Stimulated activated CD4-positive, alpha-beta T cell treated with anti-CD3 and anti-CD28 coated beads, Interleukin-12 subunit alpha, Interleukin-12 subunit beta, amount 100 ng/mL, for 4 hours (primary cell): ENCODE data around the gene YBX2.
"Not testable (repeated sequence)": the region's sequence is repeated elsewhere in the genome, so short reads cannot be mapped to it uniquely, and the experiment has no call there.

Source experiments
- DNase-seq: peaks from one replicate; pipeline ENCODE4 v3.0.0-alpha.2; 2020

Gene YBX2

DNA sequence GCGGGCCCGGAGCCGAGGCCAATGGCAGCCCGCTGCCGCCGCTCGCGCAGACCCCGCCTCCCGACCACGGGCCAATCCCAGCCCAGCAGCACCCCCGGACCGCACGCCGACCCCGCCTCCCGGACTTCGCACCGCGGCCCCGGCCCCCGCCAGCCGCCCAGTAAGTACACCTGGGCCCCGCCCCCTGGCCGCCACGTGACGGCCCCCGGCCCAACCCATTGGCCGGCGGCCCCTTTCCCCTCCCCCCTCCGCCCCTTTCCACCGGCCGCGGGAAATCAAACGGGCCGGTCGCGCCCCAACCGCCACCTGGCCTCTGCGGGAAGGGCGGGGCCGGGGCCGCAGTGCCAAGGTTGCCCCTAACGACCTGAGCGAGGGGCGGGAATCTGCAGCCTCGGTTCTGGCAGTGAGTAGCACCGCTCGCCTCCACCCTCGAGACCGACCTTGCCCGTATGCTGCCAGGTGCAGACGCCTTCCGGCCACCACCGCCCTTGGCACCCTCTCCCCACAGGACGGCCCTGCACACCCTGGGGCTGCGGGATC lies at the start of gene YBX2:
TSS of gene YBX2 (minus strand) at position 26 of the 540 bp plus-strand sequence. CDS start 139 bp downstream, outside the sequence.
- DNase-seq, result peak; percentile 70

DNA sequence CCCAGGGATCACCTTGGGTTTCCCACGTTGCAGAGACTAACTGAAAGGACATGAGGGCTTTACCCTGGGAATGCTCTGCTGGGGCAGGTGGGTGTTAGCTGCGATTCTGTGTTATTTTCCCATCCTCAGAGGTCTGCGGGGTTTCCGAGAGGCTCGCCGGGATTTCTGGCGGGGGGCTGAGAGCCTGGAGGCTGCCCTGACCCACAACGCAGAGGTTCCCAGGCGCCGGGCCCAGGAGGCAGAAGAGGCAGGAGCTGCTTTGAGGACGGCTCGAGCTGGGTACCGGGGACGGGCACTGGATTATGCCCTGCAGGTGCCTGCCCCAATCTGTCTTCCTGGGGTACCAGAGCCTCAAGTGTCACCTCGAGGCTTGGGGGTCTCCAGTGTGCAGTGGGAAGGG lies 48.8 kb upstream of the YBX2 start:
- DNase-seq, result no peak

DNA sequence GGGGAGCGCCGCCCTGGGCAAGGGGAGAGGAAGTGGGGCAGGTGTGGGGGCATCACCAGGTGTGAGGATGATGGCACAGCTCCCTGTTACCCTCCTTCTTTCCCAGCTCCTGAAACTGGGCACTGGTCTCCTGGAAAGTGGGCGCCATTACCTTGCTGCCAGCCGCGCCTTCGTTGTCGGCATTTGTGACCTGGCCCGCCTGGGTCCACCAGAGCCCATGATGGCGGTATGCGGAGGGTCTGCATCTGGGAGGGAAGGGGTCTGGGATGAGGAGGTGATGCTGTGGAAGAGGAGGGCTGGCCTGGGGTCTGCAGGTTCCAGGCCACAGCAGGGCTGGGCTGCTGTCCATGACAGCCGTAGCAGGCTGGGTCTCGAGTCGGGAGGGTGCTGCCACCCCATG lies 47.4 kb upstream of the YBX2 start:
- no peak for DNase-seq

DNA sequence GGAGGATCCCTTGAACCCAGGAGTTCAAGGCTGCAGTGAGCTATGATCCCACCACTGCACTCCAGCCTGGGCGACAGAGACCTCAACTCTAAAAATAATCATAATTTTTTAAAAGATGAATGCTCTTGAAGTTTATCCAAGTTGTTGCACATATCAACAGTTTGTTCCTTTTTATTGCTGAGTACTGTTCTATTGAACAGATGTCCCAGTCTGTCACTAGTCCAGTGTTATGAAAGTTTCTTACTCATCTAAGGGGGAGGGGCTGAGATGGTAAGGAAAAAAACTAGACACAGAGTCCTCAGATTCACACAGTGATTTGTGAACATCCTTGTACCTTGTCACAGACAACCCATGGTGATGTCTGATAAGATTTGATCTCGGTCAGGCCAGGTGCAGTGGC lies 45.7 kb upstream of the YBX2 start:
- DNase-seq, result no peak

DNA sequence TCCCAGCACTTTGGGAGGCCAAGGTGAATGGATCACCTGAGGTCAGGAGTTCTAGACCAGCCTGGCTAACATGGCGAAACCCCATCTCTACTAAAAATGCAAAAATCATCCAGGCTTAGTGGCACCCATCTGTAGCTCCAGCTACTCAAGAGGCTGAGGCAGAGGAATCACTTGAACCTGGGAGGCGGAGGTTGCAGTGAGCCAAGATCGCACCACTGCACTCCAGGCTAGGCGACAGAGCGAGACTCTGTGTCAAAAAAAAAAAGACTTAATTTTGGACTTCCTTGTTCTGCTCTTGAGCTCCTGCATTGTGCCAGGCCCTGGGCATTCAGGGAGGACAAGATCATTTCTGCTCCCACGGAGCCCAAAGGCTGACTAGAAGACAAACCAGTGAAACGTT lies 43.2 kb upstream of the YBX2 start:
- not testable (repeated sequence) for DNase-seq

DNA sequence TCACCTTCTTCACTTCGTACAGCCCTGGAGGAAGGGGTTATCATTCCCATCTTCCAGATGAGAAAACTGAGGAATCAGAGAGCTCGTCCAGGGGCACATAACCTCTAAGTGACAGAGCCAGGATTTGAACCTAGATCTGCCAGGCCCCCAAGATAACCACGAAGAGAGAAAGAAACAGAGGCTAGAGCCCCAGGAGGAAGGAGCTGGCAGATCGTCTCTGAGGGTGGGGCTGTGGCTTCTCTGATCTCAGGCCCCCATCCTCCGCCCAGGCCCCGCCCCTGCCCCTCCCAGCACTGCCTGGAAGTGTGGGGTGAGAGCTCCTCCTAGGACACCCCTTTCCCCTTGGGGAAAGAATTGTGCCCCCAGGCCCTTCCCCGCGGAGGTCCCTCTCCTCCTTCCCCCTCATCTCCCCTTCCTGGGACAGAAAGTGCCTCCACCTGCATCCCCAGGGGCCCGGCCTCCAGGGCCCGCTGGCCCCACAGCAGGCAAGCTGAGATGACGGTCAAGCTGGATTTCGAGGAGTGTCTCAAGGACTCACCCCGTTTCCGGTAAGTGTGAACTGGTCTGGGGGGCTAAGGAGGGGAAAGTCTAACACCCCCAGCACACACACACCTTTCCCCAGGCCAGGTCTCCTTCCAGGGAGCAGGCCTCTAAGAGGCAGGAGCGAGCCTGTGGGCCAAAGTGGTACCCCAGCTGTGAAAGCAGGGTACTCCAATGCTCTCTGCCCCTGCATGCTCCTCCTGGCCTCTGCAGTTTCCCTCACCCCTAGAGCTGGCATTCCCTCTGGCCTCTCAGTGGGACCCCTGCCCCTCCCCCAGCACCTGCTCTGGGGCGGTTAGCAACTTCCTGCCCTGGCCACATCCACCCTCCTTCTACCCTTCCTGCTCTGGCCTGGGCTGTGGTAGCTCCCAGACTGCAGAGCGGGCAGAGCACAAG lies 42.1 kb upstream of the YBX2 start, which contains the start of gene ACAP1:
TSS of gene ACAP1 (plus strand) at position 290 of the 936 bp plus-strand sequence. CDS start at position 496, 206 bp downstream.
- DNase-seq, result peak; percentile 82

DNA sequence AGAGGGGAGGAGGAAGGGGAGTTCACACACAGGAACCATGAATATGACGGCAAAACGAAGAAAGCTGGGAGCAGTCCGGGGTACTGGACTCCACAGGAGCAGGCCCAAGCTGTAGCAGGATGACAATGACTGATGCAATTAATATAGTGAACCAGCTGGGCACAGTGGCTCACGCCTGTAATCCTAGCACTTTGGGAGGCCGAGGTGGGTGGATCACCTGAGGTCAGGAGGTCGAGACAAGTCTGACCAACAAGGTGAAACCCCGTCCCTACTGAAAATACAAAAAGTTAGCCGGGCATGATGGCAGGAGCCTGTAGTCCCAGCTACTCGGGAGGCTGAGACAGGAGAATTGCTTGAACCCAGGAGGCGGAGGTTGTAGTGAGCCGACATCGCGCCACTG lies 41.3 kb upstream of the YBX2 start:
- not testable (repeated sequence) for DNase-seq

DNA sequence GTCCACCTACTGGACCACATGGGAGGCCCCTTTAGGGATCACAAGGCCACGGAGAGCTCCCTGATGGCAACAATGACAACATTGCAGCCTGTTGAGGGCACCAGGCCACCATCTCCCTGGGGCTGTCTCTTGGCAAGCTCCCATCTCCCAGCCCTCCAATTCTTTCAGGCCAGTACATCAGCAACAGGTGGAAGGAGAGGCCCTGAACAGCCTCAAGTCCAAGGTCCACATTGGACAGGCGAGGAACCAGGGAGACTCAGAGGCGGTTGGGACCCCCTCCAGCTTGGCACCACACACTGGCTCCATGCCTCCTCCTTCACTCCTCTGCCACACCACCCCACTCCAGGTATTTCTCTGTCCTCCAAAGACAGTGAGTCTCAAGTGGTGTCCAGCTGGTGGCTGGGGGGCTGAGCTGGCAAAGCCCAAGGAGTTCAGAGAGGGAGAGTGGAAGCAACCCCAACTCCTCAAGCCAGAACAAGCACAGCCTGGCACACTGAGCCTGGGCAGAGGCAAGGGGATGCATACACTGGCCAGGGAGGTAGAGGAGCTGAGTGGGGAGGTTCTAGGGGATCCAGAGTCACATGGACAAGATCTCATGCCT lies 40.6 kb upstream of the YBX2 start:
- DNase-seq, result no peak

DNA sequence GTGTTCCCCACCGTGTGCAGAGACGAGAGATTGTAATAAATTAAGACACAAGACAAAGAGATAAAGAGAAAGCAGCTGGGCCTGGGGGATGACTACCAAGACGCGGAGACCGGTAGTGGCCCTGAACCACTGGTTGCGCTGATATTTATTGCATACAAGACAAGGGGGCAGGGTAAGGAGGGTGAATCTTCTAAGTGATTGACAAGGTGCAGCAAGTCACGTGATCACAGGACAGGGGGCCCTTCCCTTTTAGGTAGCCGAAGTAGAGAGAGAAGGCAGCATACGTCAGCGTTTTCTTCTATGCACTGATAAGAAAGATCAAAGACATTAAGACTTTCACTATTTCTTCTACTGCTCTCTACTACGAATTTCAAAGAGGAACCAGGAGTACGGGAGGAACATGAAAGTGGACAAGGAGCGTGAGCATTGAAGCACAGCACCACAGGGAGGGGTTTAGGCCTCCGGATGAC lies 38.2 kb upstream of the YBX2 start:
- DNase-seq, result not testable (repeated sequence)

DNA sequence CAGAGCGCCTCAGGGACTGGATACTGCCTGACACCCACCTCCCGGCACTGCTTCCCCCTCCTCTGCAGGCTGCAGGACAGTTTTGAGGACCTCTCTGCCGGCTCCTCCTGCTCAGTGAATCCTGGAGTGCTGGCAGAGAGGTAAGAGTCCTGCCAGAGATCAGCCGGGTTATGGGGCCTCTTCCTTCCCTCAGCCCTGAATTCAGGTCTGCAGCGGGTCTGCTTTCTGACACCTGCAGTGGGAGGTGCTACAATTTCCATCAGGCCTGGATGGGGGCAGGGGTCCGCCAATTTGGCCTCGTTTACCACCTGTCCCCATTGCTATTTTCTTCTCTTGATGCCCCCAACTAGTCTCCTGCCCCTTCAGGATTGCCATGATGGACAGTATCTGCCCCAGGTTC lies 37.7 kb upstream of the YBX2 start:
- no peak for DNase-seq

DNA sequence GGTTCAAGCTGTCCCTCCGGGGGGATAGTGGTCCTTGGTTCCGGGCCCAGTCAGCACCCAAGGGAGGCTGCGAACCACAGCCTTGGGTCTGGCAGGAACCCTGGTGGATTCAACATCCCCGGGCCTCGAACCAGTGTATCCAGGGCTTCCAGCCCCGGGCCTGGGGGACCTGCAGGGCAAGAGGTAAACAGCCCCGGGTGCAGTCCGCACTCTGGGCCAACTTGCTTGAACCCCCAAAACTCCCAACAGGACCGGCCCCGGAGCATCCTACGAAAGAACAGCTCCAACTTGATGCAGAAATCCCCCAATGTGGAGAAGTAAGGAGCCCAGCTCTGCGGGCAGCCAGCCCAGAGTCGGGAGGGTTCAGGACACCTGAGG lies 36.2 kb upstream of the YBX2 start:
- DNase-seq, result no peak

DNA sequence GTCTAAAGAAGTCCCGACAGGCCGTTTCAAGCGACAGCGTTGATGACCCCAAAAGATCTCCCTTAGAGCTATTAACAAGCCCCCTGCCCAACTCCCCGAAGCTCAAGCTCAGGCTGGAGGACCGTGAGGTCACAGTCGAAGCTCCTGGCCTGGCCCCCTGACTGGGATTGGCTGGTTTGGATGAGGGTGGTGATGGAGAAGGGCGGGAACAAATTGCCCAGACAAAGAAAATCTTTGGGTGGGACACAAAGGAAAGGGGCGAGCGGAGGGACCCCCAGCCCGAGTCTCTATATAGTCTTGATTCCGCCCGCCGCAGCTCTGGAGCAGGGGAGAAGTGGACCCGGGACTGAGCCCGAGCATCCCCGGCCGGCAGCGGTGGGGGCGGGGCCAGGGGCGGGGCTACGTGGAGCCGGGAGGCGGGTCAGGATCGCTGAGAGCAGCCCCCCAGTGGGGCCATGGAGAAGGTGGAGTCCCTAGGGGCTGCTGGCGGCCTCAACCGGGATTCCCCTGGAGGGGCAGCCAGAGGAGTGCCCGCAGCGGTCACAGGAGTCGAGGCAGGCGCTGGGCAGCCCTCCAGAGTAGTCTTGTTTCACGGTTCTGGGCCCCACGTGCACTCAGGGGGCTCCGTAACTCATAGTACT lies 35.7 kb upstream of the YBX2 start:
- DNase-seq, result peak; percentile 75

DNA sequence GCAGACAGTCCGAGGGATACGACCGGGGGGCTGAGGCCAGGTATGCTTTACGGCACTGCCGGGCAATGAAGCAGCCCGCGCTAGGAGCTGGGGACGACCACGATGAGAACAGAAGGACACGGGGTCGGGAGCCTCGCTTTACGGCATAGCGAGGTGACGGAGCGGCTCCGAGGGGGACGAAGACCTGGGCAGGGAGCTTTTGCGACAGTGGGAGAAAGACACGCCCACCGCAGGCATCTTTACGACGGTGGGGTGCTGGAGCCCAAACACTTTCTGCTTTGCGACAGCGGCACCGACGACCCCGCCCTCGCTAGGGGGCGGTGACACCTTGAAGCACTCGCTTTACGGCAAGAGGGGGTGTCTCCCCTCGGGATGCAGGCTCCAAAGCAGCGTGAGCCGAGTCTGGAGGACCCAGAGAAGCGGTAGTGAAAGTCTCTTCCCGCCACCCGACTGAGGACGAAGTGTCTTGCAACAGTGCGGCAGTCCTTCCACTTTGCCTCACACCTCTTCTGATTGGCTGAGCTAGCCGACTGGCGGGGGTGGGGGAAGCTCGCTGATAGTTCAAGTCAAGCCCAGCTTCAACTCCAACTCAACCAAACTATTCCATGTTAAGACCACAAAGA lies 35.0 kb upstream of the YBX2 start:
- DNase-seq, result peak; percentile 91

DNA sequence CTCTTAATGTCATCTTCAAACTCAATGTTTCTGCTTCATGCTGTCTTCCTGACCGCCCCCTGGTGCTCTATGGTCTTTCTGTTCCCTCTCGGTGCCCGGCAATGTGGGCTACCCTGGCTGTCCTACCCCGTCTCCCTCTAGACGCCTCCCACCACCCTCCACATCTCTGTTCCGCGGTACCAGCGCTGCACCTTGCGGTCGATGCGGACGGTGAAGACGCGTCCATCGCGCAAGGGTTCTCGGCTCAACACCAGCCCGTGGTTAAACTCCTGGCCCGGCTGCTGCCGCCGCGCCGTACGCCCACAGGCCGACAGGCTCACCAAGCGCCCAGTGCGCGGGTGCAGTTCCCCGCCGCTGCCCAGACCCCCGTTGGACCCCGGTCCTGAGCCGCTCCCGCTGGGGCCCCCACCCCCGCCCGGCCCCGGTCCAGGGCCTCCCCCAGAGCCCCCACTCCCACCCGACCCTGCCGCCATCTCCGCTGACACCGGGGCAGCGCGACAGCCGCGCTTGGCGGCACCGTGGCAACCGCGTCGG lies 34.5 kb upstream of the YBX2 start, which contains the start of gene NEURL4:
TSS of gene NEURL4 (minus strand) at position 496 of the 534 bp plus-strand sequence. CDS start at position 473, 23 bp downstream.
- DNase-seq, result no peak

DNA sequence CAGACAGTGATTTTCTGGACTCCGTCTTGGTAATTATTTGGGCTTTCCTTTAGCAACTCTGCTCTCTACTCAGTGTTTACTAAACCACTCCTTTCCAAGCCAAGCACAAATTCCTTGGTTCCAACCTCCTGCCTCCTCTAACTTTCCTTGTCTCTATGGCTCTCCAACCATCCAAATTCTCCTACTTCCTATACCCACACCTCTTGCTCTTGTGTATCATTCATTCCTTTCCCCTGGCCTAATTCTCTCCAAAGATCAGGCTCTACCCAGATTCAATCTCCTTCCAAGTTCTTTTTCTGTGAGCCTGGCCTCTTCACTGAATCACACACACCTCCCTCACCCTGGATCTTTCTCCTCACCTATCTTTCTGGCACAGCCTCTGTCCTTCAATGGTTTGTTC lies 33.6 kb upstream of the YBX2 start:
- no peak for DNase-seq

DNA sequence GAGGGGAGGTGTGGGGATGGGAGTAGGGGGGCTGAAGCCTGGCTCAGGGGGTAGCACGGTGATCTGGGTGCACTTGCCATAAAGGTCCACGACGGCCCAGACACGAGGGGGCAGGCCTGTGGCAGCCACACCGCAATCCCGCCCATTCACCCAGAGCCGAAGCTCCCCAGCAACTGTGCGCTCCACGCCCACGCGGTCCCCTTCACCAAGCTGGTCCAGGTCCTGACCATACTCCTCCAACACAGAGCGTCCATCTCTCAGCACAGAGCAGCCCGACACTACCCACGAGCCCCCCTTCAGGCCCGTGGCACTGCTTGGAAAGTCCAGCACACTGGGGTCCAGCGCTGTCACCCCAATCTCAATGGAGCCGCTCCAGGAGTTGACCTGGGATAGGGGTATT lies 33.1 kb upstream of the YBX2 start:
- no peak for DNase-seq

DNA sequence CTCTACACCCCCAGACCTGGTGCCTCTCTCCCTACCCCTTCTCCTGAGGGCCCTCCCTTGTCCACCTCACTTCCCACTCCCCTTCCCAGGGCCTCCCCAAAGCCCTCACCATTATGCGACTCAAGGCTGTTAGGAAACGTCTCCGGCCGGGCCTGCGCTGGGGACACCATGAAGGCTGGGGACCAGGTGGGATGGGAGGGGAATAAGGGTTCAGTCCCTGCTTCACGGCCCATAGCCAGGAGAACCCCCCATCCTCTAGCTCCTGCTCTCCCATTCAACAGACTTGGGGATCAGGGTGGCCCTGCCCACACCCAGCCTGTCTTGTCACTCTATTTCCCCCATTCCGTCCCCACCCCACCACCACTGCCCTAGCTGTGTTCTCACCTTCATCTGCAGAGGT lies 32.6 kb upstream of the YBX2 start:
- no peak for DNase-seq

DNA sequence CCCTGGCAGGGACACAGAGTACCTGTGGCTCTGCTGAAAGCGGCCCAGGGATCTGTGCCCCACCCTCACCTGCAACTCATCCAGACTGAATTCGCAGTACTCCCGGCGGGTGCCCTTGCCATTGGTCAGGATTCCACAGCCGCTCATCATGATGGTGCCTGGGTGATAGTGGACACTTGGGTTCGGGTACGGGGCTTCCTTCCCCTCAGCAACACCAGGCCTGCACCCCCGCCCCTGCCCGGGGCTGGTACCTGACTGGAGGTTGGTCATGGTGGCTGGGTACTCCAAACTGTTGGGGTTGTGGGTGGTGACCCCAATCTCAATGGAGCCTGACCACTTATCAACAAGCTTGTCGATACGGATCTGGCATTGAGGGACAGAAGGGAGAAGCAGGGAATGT lies 31.7 kb upstream of the YBX2 start:
- no peak for DNase-seq

DNA sequence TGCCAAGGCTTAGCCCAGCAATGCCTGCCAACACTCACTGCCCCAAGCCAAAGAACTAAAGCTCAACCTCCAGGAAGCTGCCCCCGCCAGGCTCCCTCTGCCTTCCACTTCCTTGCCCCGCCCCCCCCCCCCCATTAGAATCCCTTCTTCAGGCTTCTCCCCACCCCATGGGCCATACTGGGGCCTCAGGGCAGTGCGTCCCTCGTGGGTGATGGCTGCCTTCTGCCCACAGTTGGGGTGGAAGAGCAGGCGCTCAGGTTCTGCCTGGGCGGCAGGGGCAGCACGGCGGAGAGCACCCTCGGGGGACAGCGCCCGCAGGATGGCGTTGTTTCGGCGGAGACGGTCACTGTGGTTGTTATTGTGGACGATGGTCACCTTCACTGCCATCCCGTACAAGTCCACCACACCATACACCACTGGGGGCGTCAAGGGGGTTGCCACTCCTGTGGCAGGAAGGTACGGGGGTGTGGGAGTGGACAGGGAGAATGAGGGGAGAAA lies 30.6 kb upstream of the YBX2 start:
- no peak for DNase-seq

DNA sequence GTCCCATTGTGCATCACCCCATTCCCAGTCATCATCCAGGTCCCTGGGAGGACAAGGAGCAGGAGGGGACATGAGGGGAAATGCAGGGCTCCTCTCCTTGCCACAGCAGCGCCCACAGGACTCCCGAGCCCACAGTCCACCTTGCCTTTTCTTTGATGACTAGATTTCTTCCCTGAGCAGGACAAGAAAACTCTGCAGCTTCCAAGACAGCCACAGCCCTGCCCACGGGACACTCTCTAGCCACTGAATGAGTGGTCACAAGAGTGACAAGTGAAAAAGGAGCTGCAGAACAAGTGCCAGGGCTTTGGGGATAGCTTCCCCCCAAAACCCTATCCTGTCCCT lies 30.0 kb upstream of the YBX2 start:
- no peak for DNase-seq

DNA sequence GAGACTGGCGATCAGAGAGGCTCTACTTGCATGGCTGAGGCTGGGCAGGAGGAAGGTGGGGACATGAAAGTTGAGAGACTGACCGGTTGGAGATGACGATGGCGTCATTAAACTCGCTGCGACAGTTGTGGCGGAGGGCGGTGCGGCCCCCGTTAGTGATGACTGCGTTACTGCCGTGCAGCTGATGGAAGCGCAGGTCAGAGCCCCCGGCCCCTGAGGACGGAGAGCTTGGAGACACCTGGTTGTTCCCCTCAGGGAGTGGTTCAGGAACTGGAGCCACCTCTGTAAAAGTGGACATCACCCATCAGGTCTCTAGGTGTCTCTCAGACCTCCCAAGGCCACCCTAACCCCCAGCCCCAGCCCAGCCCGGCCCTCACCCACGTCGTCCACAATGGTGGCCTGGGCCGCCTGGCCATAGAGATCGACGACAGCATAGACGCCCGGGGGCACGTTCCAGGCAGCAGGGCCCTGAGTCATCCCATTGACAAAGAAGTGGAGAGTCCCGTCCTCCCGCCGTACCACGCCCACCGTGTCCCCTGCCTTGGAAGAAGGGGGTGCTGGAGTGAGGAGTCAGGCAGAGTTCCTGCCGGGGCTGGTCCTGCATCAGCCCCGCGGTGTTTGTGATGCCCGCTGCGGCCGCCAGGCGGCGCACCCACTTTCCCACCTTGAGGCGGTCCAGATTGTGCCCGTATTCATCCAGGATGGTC lies 29.4 kb upstream of the YBX2 start:
- DNase-seq, result peak; percentile 62
